OCI-LY1 (cell line): ENCODE results near the gene CCL26.

ENCODE experiments used
- H2AFZ ChIP-seq: fragments of 200-600 bp; sonication (generic), shearing (Covaris generic); 2 replicates; pipeline ENCODE4 v1.6.0; 2014; ENCODE audit warnings: antibody characterized with exemption, mild to moderate bottlenecking, low read length
- H3F3A ChIP-seq: fragments of 200-600 bp; sonication (generic), shearing (Covaris generic); 2 replicates; pipeline ENCODE4 v1.6.0; 2014; ENCODE audit warnings: mild to moderate bottlenecking, antibody characterized with exemption, low read length, moderate library complexity; ENCODE audit not compliant: insufficient read depth
- H3K27ac ChIP-seq: fragments of 200-600 bp; sonication (generic); 2 replicates; pipeline ENCODE4 v1.5.1; 2014; ENCODE audit warnings: low read length, mixed run types, mild to moderate bottlenecking, low read depth; ENCODE audit not compliant: poor library complexity, severe bottlenecking
- H3K27me3 ChIP-seq: fragments of 200-600 bp; sonication (generic); 2 replicates; pipeline ENCODE4 v1.6.0; 2014; ENCODE audit warnings: antibody characterized with exemption, mild to moderate bottlenecking, low read length, moderate library complexity; ENCODE audit not compliant: insufficient read depth
- H3K36me3 ChIP-seq: fragments of 200-600 bp; sonication (generic); 2 replicates; pipeline ENCODE4 v1.6.1; 2014; ENCODE audit warnings: mild to moderate bottlenecking, antibody characterized with exemption, low read length, moderate library complexity, mixed read lengths; ENCODE audit not compliant: insufficient read depth
- H3K4me1 ChIP-seq: fragments of 200-600 bp; sonication (generic); 2 replicates; pipeline ENCODE4 v1.5.1; 2014; ENCODE audit warnings: mild to moderate bottlenecking, low read length, moderate library complexity; ENCODE audit not compliant: insufficient read depth, severe bottlenecking
- H3K4me2 ChIP-seq: fragments of 200-600 bp; sonication (generic), shearing (Covaris generic); 2 replicates; pipeline ENCODE4 v1.6.1; 2014; ENCODE audit warnings: low read length
- H3K4me3 ChIP-seq: fragments of 200-600 bp; sonication (generic); 2 replicates; pipeline ENCODE4 v1.5.1; 2014; ENCODE audit warnings: low read length, low read depth, mild to moderate bottlenecking, mixed read lengths; ENCODE audit not compliant: poor library complexity, severe bottlenecking
- H3K79me2 ChIP-seq: fragments of 200-600 bp; shearing (Covaris generic); 2 replicates; pipeline ENCODE4 v1.6.1; 2016; ENCODE audit warnings: mixed run types, low read length, mixed read lengths; ENCODE audit not compliant: insufficient read depth
- H3K9ac ChIP-seq: fragments of 200-600 bp; sonication (generic), shearing (Covaris generic); 2 replicates; pipeline ENCODE4 v1.6.1; 2014; ENCODE audit warnings: mild to moderate bottlenecking, low read length, mixed read lengths
- H3K9me2 ChIP-seq: fragments of 200-600 bp; sonication (generic), shearing (Covaris generic); 2 replicates; pipeline ENCODE4 v1.6.1; 2014; ENCODE audit warnings: low read depth, mild to moderate bottlenecking, low read length, mixed read lengths
- H3K9me3 ChIP-seq: fragments of 200-600 bp; shearing (Covaris generic); 2 replicates; pipeline ENCODE4 v1.6.1; 2014; ENCODE audit warnings: low read length, mixed read lengths
- H4K20me1 ChIP-seq: fragments of 200-600 bp; sonication (generic), shearing (Covaris generic); 2 replicates; pipeline ENCODE4 v1.6.0; 2016; ENCODE audit warnings: mild to moderate bottlenecking, low read length; ENCODE audit not compliant: insufficient read depth
- EZH2 ChIP-seq: fragments of 200-600 bp; sonication (generic), shearing (Covaris generic); IDR thresholded peaks from 2 replicates; pipeline ENCODE4 v1.8.0; 2017; ENCODE audit warnings: borderline replicate concordance, mixed run types, mild to moderate bottlenecking, antibody characterized with exemption, low read length, moderate library complexity, mixed read lengths
- TF ChIP-seq, protein P1 (sequence below): fragments of 200-600 bp; sonication (generic), shearing (Covaris generic); IDR thresholded peaks from 2 replicates; pipeline ENCODE4 v1.5.1; 2017; ENCODE audit warnings: mild to moderate bottlenecking, antibody characterized with exemption, low read length, moderate library complexity, mixed read lengths

Gene CCL26

DNA sequence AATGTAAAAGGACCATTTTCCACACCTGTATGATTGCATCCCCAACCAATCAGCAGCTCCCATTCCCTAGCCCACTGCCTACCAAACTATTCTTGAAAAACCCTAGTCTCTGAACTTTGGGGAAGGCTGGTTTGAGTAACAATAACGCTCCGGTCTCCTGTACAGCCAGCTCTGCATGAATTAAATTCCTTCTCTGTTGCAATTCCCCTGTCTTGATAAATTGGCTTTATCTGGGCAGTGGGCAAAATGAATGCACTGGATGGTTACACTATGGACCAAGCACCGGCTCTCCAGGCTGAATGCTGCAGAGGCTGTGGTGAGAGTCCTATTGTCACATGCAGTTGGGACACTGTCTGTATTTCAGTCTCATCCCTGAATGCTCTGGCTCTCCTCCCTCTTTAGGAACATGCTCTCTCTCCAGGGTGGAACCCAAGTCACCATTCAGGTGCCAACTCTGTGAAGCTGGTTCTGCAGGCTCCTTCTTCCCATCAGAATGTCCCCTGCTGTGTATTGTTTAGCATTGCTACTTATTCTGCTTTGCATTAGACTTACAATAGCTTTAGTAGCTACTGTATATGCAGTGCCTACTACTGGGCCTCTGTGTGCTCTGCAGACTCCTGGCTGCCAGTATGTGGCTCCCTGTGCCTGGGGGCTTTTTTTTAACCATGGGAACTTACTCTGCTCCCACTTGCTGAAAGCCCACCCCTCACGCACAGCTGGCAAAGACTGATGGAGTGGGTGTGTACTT is 34.7 kb upstream of the CCL26 start:
- Histone ChIP-seq H4K20me1 (no peaks in the 10 kb centered on the region), H3K9me3 (peaks cover 7% of the 10 kb centered on the region; the same call in 1 of the 2 replicates), H3K27ac (no peak overlapping the region), H3K4me2 (no peak overlapping the region), H3F3A (no peaks in the 10 kb centered on the region), H3K4me3 (no peak overlapping the region), H3K36me3 (no peaks in the 10 kb centered on the region; the same call in 1 of the 2 replicates), H3K79me2 (no peaks in the 10 kb centered on the region), H2AFZ (no peak overlapping the region), H3K9ac (no peak overlapping the region), H3K9me2 (no peaks in the 10 kb centered on the region), H3K27me3 (peaks cover 10% of the 10 kb centered on the region; the same call in 1 of the 2 replicates), H3K4me1 (no peaks in the 10 kb centered on the region)
- no peak for TF ChIP-seq EZH2
- TF ChIP-seq, protein P1, sequence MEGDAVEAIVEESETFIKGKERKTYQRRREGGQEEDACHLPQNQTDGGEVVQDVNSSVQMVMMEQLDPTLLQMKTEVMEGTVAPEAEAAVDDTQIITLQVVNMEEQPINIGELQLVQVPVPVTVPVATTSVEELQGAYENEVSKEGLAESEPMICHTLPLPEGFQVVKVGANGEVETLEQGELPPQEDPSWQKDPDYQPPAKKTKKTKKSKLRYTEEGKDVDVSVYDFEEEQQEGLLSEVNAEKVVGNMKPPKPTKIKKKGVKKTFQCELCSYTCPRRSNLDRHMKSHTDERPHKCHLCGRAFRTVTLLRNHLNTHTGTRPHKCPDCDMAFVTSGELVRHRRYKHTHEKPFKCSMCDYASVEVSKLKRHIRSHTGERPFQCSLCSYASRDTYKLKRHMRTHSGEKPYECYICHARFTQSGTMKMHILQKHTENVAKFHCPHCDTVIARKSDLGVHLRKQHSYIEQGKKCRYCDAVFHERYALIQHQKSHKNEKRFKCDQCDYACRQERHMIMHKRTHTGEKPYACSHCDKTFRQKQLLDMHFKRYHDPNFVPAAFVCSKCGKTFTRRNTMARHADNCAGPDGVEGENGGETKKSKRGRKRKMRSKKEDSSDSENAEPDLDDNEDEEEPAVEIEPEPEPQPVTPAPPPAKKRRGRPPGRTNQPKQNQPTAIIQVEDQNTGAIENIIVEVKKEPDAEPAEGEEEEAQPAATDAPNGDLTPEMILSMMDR: no peak

GRCh38 chr7:75804705-75805104 is 32.7 kb upstream of the CCL26 start:
- no peaks in the 10 kb centered on the region; the same call in 1 of the 2 replicates for H3K36me3 ChIP-seq
- no peaks in the 10 kb centered on the region for H3K4me1 ChIP-seq
- TF ChIP-seq EZH2: no peak
- TF ChIP-seq, protein P1: no peak
- no peak overlapping the region for H3K4me2 ChIP-seq
- H4K20me1 ChIP-seq: no peaks in the 10 kb centered on the region
- H3K9me2 ChIP-seq: no peaks in the 10 kb centered on the region
- peaks cover 10% of the 10 kb centered on the region; the same call in 1 of the 2 replicates for H3K27me3 ChIP-seq
- H3F3A ChIP-seq: no peaks in the 10 kb centered on the region
- peaks cover 7% of the 10 kb centered on the region; the same call in 1 of the 2 replicates for H3K9me3 ChIP-seq
- H3K9ac ChIP-seq: no peak overlapping the region
- H3K79me2 ChIP-seq: no peaks in the 10 kb centered on the region
- no peak overlapping the region for H3K4me3 ChIP-seq
- H3K27ac ChIP-seq: no peak overlapping the region
- H2AFZ ChIP-seq: no peak overlapping the region

DNA sequence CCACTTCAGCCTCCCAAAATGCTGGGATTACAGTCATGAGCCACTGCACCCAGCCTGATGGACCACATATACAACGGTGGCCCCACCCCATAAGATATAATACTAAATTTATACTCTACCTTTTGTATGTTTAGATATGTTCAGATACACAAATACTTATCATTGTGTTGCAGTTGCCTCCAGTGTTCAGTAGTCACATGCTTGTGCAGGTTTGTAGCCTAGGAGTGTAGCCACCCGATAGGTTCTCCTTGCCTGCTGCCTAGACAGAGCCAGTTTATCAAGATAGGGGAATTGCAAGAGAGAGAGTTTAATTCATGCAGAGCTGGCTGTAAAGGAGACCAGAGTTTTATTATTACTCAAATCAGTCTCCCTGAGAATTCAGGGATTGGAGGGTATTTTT is 32.0 kb upstream of the CCL26 start:
- Histone ChIP-seq H3K9me3 (peaks cover 7% of the 10 kb centered on the region; the same call in 1 of the 2 replicates), H3F3A (no peaks in the 10 kb centered on the region), H4K20me1 (no peaks in the 10 kb centered on the region), H3K4me1 (no peaks in the 10 kb centered on the region), H3K9ac (no peak overlapping the region), H3K79me2 (no peaks in the 10 kb centered on the region), H3K4me3 (no peak overlapping the region), H3K27ac (no peak overlapping the region), H2AFZ (no peak overlapping the region), H3K36me3 (no peaks in the 10 kb centered on the region; the same call in 1 of the 2 replicates), H3K9me2 (no peaks in the 10 kb centered on the region), H3K27me3 (peaks cover 10% of the 10 kb centered on the region; the same call in 1 of the 2 replicates), H3K4me2 (no peak overlapping the region)
- no peak for TF ChIP-seq EZH2
- TF ChIP-seq, protein P1: no peak
